Natural killer cell (primary cell): Measurements from ENCODE around the gene SKAP1. TPM values are rescaled to one million over a fixed set of nuclear protein-coding genes. Genes with fewer than 3 reads are reported as not detected.

ENCODE experiments used
- ATAC-seq, 3 donors: fragments of 150-1000 bp in 2 of 3; fragments of 200-7000 bp in 1 of 3; cut with Tn5 transposase; 1 replicate in 1 of 3; 2 replicates in 2 of 3; pipeline ENCODE4 v1.10.0; 2021; ENCODE audit warnings: mild to moderate bottlenecking in 2 of 3, moderate library complexity in 2 of 3
- DNase-seq, 2 donors: peaks; one replicate each; pipeline versions ENCODE4 v3.0.0 to v3.0.0-alpha.2; 2013 to 2021; ENCODE audit warnings: mixed read lengths in 1 of 2
- H3K27ac ChIP-seq: one replicate; pipeline ENCODE4 v1.5.1; 2013; ENCODE audit warnings: mild to moderate bottlenecking, low read length
- H3K27me3 ChIP-seq: one replicate; pipeline ENCODE4 v1.6.1; 2013; ENCODE audit warnings: low read length; ENCODE audit not compliant: control insufficient read depth, insufficient read depth
- H3K36me3 ChIP-seq: one replicate; pipeline ENCODE4 v1.6.1; 2013; ENCODE audit warnings: low read length; ENCODE audit not compliant: control insufficient read depth, insufficient read depth
- H3K4me1 ChIP-seq: one replicate; pipeline ENCODE4 v1.6.1; 2013; ENCODE audit warnings: low read length; ENCODE audit not compliant: control insufficient read depth, insufficient read depth
- H3K4me3 ChIP-seq: one replicate; pipeline ENCODE4 v1.5.1; 2013; ENCODE audit warnings: low read length
- H3K9me3 ChIP-seq: one replicate; pipeline ENCODE4 v1.6.1; 2013; ENCODE audit warnings: low read length; ENCODE audit not compliant: control insufficient read depth, insufficient read depth
- H3K27ac Mint-ChIP-seq, 2 donors: one replicate each; pipeline ENCODE4 v1.8.0; 2022; ENCODE audit warnings: mild to moderate bottlenecking in 2 of 2, mixed read lengths in 2 of 2, moderate library complexity in 1 of 2
- H3K27me3 Mint-ChIP-seq, 2 donors: one replicate each; pipeline ENCODE4 v1.8.0; 2022; ENCODE audit warnings: low read depth in 2 of 2, mixed read lengths in 2 of 2
- H3K36me3 Mint-ChIP-seq: one replicate; pipeline ENCODE4 v1.8.0; 2022; ENCODE audit warnings: mixed read lengths
- H3K4me1 Mint-ChIP-seq, 2 donors: one replicate each; pipeline ENCODE4 v1.8.0; 2022; ENCODE audit warnings: mixed read lengths in 2 of 2
- H3K4me3 Mint-ChIP-seq: one replicate; pipeline ENCODE4 v1.8.0; 2022; ENCODE audit warnings: mild to moderate bottlenecking, moderate library complexity, mixed read lengths
- H3K9me3 Mint-ChIP-seq, 2 donors: one replicate each; pipeline ENCODE4 v1.8.0; 2022; ENCODE audit warnings: mixed read lengths in 2 of 2
- WGBS: methylation state at CpG from one replicate; pipeline ENCODE4 v1.1.7; 2013; ENCODE audit warnings: missing lambda C conversion rate; ENCODE audit not compliant: insufficient coverage; 5-methylcytosine and 5-hydroxymethylcytosine counted together
- intact Hi-C: fragments of 100-400 bp; cut with micrococcal nuclease; formaldehyde crosslinking; loops from one replicate; pipeline ENCODE4 v1.14.2; 2022
- total RNA-seq, 4 donors: library from RNA; stranded (reverse); fragments of 120-200 nt in 1 of 4; gene quantifications; one replicate each; pipeline versions ENCODE4 v1.2.3 to v1.2.4, GENCODE V29; 2013 to 2022
- TF ChIP-seq, protein P1 (sequence below): fragments of 200-600 bp; IDR thresholded peaks from one replicate; pipeline ENCODE4 v1.8.0; 2022; ENCODE audit warnings: antibody characterized with exemption

SKAP1 gene
- total RNA-seq, 3 donors from 2014 or later (not counting 1 experiment from before 2014, with no cell fraction given), result 168 to 227 (median 190) TPM

DNA sequence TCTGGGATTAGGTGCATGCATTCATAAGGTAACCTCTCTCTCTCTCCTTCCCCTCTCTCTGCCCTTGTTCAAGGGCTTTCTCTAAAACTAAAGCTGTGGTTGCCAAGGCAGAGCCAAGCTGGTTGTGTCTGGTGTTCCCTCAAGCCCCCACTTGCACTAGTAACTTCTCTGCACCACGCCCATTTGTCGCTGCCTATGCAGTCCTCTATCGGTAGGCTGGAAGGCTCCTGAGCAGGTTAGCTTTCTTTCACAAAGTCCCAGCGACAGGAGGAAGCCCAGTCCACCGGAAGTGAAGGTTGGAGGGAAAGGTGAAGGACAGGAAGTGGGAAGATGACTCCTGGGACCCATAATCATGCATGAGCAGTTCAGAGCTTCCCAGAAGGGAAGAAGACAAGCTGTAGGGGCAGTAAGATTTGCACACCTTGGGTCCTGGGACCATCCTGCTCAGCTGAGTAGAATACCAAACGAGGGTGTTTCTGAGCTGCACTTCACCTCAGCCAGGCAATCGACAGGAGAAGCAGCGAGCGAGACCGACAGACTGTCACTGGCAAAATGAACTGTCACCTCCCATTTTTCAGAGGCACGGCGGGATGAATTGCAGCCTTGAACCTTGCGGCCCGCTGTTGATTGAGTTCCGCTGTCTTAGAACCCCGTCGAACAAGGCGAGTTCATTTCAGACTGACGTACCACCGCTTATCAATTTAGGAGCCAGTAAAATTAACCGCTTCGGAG lies 14.7 kb upstream of the SKAP1 start:
- Histone ChIP-seq H3K4me3 (no peak overlapping the region), H3K4me1 (peaks cover 63% of the 10 kb centered on the region), H3K36me3 (no peaks in the 10 kb centered on the region), H3K9me3 (no peaks in the 10 kb centered on the region), H3K27me3 (no peaks in the 10 kb centered on the region), H3K27ac (peak overlapping the region; percentile 39)
- H3K36me3 Mint-ChIP-seq, result no peaks in the 10 kb centered on the region
- H3K4me3 Mint-ChIP-seq, result peak overlapping the region; percentile 81
- H3K4me1 Mint-ChIP-seq, result peaks cover 56 to 60% of the 10 kb centered on the region in 2 donors
- intact Hi-C loops, result loop anchor here (1.0 to 10.0 kb wide), 3 partner anchors 9 to 397 kb away; partner anchors contain the start of gene NFE2L1
- WGBS, result 73% methylated on average over 22 of the region's 22 CpGs
- peaks cover 6 to 8% of the 10 kb centered on the region in 2 donors for H3K9me3 Mint-ChIP-seq
- no peaks in the 10 kb centered on the region for H3K27me3 Mint-ChIP-seq
- H3K27ac Mint-ChIP-seq, result peak overlapping the region; percentile 82 to 84
- ATAC-seq (no peak), DNase-seq (peak in 1 of 2 donors; percentile 70)
- TF ChIP-seq, protein P1, sequence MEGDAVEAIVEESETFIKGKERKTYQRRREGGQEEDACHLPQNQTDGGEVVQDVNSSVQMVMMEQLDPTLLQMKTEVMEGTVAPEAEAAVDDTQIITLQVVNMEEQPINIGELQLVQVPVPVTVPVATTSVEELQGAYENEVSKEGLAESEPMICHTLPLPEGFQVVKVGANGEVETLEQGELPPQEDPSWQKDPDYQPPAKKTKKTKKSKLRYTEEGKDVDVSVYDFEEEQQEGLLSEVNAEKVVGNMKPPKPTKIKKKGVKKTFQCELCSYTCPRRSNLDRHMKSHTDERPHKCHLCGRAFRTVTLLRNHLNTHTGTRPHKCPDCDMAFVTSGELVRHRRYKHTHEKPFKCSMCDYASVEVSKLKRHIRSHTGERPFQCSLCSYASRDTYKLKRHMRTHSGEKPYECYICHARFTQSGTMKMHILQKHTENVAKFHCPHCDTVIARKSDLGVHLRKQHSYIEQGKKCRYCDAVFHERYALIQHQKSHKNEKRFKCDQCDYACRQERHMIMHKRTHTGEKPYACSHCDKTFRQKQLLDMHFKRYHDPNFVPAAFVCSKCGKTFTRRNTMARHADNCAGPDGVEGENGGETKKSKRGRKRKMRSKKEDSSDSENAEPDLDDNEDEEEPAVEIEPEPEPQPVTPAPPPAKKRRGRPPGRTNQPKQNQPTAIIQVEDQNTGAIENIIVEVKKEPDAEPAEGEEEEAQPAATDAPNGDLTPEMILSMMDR, result no peak

DNA sequence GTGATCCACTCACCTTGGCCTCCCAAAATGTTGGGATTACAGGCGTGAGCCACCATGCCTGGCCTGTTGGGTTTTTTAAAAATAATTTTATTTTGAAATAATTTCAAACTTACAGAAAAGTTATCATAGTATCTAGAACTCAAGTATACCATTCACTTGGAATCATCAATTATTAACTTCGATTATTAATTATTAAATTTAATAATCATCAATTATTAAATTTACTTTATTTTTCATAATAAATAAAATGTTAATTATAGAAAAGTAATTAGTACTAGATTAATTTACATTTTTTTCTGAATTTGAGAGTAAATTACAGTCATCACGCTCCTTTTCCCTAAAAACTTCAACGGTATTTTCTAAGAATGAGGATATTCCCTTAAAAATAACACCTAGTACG lies 13.7 kb upstream of the SKAP1 start:
- H3K36me3 ChIP-seq, result no peaks in the 10 kb centered on the region
- peak overlapping the region; percentile 82 to 84 for H3K27ac Mint-ChIP-seq
- TF ChIP-seq, protein P1, result no peak
- ATAC-seq (no peak), DNase-seq (no peak)
- no peaks in the 10 kb centered on the region for H3K27me3 ChIP-seq
- 100% methylated on average over 1 of the region's 5 CpGs for WGBS
- H3K4me3 ChIP-seq, result no peak overlapping the region
- no peaks in the 10 kb centered on the region for H3K9me3 ChIP-seq
- peak overlapping the region; percentile 9 for H3K27ac ChIP-seq
- peaks cover 6 to 8% of the 10 kb centered on the region in 2 donors for H3K9me3 Mint-ChIP-seq
- peaks cover 72% of the 10 kb centered on the region for H3K4me1 ChIP-seq
- intact Hi-C loops, result loop anchor here (1.0 to 10.0 kb wide), 3 partner anchors 10 to 396 kb away; partner anchors contain the start of gene NFE2L1
- H3K36me3 Mint-ChIP-seq, result no peaks in the 10 kb centered on the region
- no peaks in the 10 kb centered on the region for H3K27me3 Mint-ChIP-seq
- peak overlapping the region; percentile 81 for H3K4me3 Mint-ChIP-seq
- H3K4me1 Mint-ChIP-seq, result peaks cover 66 to 70% of the 10 kb centered on the region in 2 donors

DNA sequence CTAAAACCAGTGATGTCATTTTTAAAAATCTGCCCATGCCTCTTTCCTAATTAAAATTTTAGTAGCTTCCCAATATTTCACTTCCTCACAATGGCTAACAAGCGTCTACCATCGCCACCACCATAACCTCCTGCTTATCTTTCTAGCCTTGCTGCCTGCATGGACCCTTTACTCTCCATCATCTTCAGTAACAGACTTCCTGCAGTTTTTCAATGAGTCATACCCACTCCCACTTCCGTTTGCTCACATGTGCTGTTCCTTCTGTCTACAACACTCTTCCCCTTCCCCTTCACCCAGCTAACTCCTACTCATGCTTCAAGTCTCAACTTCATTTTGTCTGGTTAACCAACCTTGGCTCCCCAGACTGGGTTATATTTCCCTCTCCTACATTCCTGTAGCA lies 12.8 kb upstream of the SKAP1 start:
- H3K4me1 Mint-ChIP-seq, result peaks cover 74 to 79% of the 10 kb centered on the region in 2 donors
- Histone ChIP-seq H3K36me3 (no peaks in the 10 kb centered on the region), H3K9me3 (no peaks in the 10 kb centered on the region), H3K27me3 (no peaks in the 10 kb centered on the region), H3K4me1 (peaks cover 81% of the 10 kb centered on the region), H3K27ac (peak overlapping the region; percentile 87), H3K4me3 (no peak overlapping the region)
- no peaks in the 10 kb centered on the region for H3K36me3 Mint-ChIP-seq
- peaks cover 6 to 8% of the 10 kb centered on the region in 2 donors for H3K9me3 Mint-ChIP-seq
- no peaks in the 10 kb centered on the region for H3K27me3 Mint-ChIP-seq
- ATAC-seq, result no peak
- H3K4me3 Mint-ChIP-seq, result peak overlapping the region; percentile 86
- H3K27ac Mint-ChIP-seq, result peak overlapping the region; percentile 96 to 98
- intact Hi-C loops, result loop anchor here (5.0 to 10.0 kb wide), 2 partner anchors 178 to 396 kb away; partner anchors contain the start of gene NFE2L1
- TF ChIP-seq, protein P1, result no peak
- 57% methylated on average over 3 of the region's 3 CpGs for WGBS
- peak in 1 of 2 donors; percentile 54 for DNase-seq
